PFSK-1 (cell line): Measurements from ENCODE around the gene ANKS1B.

Source experiments
- POLR2AphosphoS5 ChIP-seq: IDR thresholded peaks from 2 replicates; pipeline ENCODE4 v1.6.1; 2012; ENCODE audit warnings: low read depth, mild to moderate bottlenecking, control low read depth, low read length, moderate library complexity
- REST ChIP-seq, 2 experiments: IDR thresholded peaks; 2 replicates each; pipeline versions ENCODE4 v1.6.1 to v1.8.0; 2011 to 2012; ENCODE audit warnings: low read depth in 2 of 2, low read length in 2 of 2, control low read depth in 1 of 2, inconsistent platforms in 1 of 2, mild to moderate bottlenecking in 1 of 2, moderate library complexity in 1 of 2; ENCODE audit not compliant: insufficient read depth in 1 of 2
- SIN3A ChIP-seq: IDR thresholded peaks from 2 replicates; pipeline ENCODE4 v1.6.1; 2012; ENCODE audit warnings: mild to moderate bottlenecking, low read length, moderate library complexity, borderline replicate concordance; ENCODE audit not compliant: insufficient read depth
- TAF1 ChIP-seq: IDR thresholded peaks from 2 replicates; pipeline ENCODE4 v1.6.1; 2012; ENCODE audit warnings: low read length, control low read depth, borderline replicate concordance; ENCODE audit not compliant: insufficient read depth

GRCh38 chr12:99267038-99267437, 717.7 kb downstream of the ANKS1B start:
- TF ChIP-seq TAF1 (no peak), POLR2AphosphoS5 (no peak), REST (IDR thresholded peaks at IDR 0.05; ENCODE audit: insufficient read depth in 1 of 2, low read depth in 2 of 2, low read length in 2 of 2) (no peak), SIN3A (no peak)
